Transverse colon (tissue), 4 donors: Measurements from ENCODE around the gene SCRT2.

Experiments used
- CTCF ChIP-seq, 5 experiments: fragments of 200-600 bp in 3 of 5; fragments of 450-650 bp in 2 of 5; sonication (generic) in 3 of 5; IDR thresholded peaks; 1 replicate in 2 of 5; 2 replicates in 3 of 5; pipeline ENCODE4 v1.5.1; 2016 to 2017; ENCODE audit warnings: antibody characterized with exemption in 5 of 5, inconsistent platforms in 3 of 5, mild to moderate bottlenecking in 2 of 5, moderate library complexity in 1 of 5
- EP300 ChIP-seq: sonication (generic); formaldehyde crosslinking; IDR thresholded peaks from one replicate; pipeline ENCODE4 v1.6.1; 2017; ENCODE audit warnings: antibody characterized with exemption, low read depth
- POLR2A ChIP-seq: fragments of 450-650 bp; IDR thresholded peaks from one replicate; pipeline ENCODE4 v1.6.1; 2016; ENCODE audit warnings: antibody characterized with exemption, mild to moderate bottlenecking, moderate library complexity
- POLR2AphosphoS5 ChIP-seq, 3 donors: sonication (generic); formaldehyde crosslinking; IDR thresholded peaks; one replicate each; pipeline ENCODE4 v1.6.1; 2016; ENCODE audit warnings: antibody characterized with exemption in 3 of 3

DNA sequence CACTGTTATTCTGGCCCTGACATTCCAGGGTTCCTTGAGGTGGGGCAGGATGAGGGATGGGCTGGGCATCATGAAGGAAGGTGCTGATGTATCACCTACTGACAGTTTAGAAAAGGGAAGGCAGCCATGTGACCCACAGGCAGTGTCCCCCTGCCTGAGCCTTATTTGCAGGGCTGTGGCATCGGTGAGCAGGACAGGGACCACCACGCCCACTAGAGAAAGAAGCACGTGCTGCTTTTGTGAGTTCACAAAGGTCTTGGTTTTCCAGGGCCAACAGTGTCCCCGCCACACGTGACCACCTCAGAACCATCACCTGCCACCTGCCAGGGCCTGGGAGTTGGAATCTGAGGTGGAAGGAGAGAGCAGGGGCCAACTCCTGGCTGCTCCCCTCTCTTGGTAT, 43.5 kb upstream of the SCRT2 start:
- no peak for TF ChIP-seq CTCF (IDR thresholded peaks at IDR 0.05)
- TF ChIP-seq EP300: no peak
- TF ChIP-seq POLR2AphosphoS5 (IDR thresholded peaks at IDR 0.05): no peak
- no peak for TF ChIP-seq POLR2A
